ENCODE measurements around the gene NUDT11. TPM values are rescaled to one million over a fixed set of nuclear protein-coding genes. Genes with fewer than 3 reads are reported as not detected.

Gene NUDT11
- total and polyA plus RNA-seq, 10 of the 15 experiments (the other 5 are each of a cell fraction or from before 2014, with no cell fraction given) = 0.06 TPM; not detected in 9

DNA sequence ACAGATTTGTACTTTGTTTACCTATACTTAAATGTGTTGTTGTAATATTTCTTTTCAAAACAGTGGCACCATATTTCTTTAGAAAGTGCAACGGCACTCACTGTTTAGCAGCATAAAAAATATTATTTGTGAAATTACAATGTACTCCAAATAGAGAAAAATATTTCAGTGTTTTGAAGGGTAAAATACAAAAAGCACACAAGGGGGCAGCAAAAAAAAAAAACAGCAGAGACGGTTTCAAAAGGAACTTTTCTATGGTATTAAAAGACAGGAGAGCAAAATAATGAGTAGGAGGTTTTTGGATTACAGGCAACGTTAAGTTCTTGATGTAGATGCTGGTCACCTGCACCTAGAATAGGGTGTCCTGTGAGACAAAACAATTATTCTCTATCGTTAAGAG, 2.0 kb downstream of the NUDT11 start:
- ATAC-seq = no peak
- Histone ChIP-seq H2AFZ (ENCODE audit: control insufficient read depth, low read depth, low read length) (no peak overlapping the region), H3K4me2 (ENCODE audit: control insufficient read depth, insufficient read depth) (no peak overlapping the region), H3K27ac (ENCODE audit: control insufficient read depth, insufficient read depth) (no peak overlapping the region), H4K20me1 (ENCODE audit: control insufficient read depth, insufficient read depth) (no peaks in the 10 kb centered on the region), H3K79me2 (ENCODE audit: control insufficient read depth, insufficient read depth, low read length) (no peaks in the 10 kb centered on the region), H3K36me3 (ENCODE audit: control insufficient read depth in 2 of 2, insufficient read depth in 2 of 2, low read length in 1 of 2) (no peaks in the 10 kb centered on the region), H3K9me3 (replicated peaks; ENCODE audit: control insufficient read depth, insufficient read depth, low read length) (no peaks in the 10 kb centered on the region; the same call in 2 of the 3 replicates), H3K4me1 (ENCODE audit: control insufficient read depth, insufficient read depth, low read length) (no peaks in the 10 kb centered on the region), H3K9ac (ENCODE audit: control insufficient read depth, insufficient read depth, low read length) (no peak overlapping the region), H3K4me3 (no peak overlapping the region), H3K27me3 (replicated peaks in 1 of 2; ENCODE audit: control insufficient read depth in 2 of 2, insufficient read depth in 2 of 2, low read length in 1 of 2) (no peaks in the 10 kb centered on the region; a peak in 1 of 4 replicates)
- ChIA-PET POLR2A (no interaction called here), RAD21 (ENCODE audit: unreplicated experiment) (no interaction called here), SMC1A (ENCODE audit: uncharacterized antibody, unreplicated experiment) (no interaction called here), CTCF (no interaction called here)
- intact Hi-C loops (cut with micrococcal nuclease; ENCODE audit: unreplicated experiment) (no loop called here), in situ Hi-C loops (cut with MboI) (loop anchor here (25.0 kb wide), 1 partner anchor 743 kb away; no protein-coding TSS in a partner anchor)
- no TSS peak for BruUV-seq (replicated peaks)
- WGBS (ENCODE audit: insufficient coverage, insufficient replicate concordance, low lambda C conversion rate, missing lambda C conversion rate) = 24% methylated on average over 4 of the region's 4 CpGs
- no peak for DNase-seq (ENCODE audit: low read depth, low spot score)
- no peak for FAIRE-seq
- TF ChIP-seq, protein P1, sequence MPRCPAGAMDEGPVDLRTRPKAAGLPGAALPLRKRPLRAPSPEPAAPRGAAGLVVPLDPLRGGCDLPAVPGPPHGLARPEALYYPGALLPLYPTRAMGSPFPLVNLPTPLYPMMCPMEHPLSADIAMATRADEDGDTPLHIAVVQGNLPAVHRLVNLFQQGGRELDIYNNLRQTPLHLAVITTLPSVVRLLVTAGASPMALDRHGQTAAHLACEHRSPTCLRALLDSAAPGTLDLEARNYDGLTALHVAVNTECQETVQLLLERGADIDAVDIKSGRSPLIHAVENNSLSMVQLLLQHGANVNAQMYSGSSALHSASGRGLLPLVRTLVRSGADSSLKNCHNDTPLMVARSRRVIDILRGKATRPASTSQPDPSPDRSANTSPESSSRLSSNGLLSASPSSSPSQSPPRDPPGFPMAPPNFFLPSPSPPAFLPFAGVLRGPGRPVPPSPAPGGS (IDR thresholded peaks at IDR 0.05; ENCODE audit: borderline replicate concordance, insufficient read depth, low read depth, low read length, poor library complexity, severe bottlenecking) = no peak
- TF ChIP-seq, protein P2, sequence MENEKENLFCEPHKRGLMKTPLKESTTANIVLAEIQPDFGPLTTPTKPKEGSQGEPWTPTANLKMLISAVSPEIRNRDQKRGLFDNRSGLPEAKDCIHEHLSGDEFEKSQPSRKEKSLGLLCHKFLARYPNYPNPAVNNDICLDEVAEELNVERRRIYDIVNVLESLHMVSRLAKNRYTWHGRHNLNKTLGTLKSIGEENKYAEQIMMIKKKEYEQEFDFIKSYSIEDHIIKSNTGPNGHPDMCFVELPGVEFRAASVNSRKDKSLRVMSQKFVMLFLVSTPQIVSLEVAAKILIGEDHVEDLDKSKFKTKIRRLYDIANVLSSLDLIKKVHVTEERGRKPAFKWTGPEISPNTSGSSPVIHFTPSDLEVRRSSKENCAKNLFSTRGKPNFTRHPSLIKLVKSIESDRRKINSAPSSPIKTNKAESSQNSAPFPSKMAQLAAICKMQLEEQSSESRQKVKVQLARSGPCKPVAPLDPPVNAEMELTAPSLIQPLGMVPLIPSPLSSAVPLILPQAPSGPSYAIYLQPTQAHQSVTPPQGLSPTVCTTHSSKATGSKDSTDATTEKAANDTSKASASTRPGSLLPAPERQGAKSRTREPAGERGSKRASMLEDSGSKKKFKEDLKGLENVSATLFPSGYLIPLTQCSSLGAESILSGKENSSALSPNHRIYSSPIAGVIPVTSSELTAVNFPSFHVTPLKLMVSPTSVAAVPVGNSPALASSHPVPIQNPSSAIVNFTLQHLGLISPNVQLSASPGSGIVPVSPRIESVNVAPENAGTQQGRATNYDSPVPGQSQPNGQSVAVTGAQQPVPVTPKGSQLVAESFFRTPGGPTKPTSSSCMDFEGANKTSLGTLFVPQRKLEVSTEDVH (IDR thresholded peaks at IDR 0.05; ENCODE audit: low read depth, partially characterized antibody) = no peak
- TF ChIP-seq NR2C1 (IDR thresholded peaks at IDR 0.05) (no peak), ZNF207 (IDR thresholded peaks at IDR 0.05; ENCODE audit: borderline replicate concordance) (no peak), IRF4 (IDR thresholded peaks at IDR 0.05; ENCODE audit: low read depth, low read length) (no peak), IKZF2 (IDR thresholded peaks at IDR 0.05) (no peak), CBFB (IDR thresholded peaks at IDR 0.05; ENCODE audit: low read depth) (no peak), CBX3 (IDR thresholded peaks at IDR 0.05; ENCODE audit: borderline replicate concordance, low read depth) (no peak), SREBF2 (IDR thresholded peaks at IDR 0.05; ENCODE audit: low read length) (no peak), FOXM1 (IDR thresholded peaks at IDR 0.05; ENCODE audit: low read depth, low read length) (no peak), PML (IDR thresholded peaks at IDR 0.05; ENCODE audit: low read length) (no peak), ZNF24 (IDR thresholded peaks at IDR 0.05) (no peak), EZH2 (IDR thresholded peaks at IDR 0.05; ENCODE audit: borderline replicate concordance, control insufficient read depth, low read depth, low read length) (no peak), NFIC (IDR thresholded peaks at IDR 0.05; ENCODE audit: low read depth, low read length) (no peak), EED (IDR thresholded peaks at IDR 0.05; ENCODE audit: low read depth) (no peak), NFYA (IDR thresholded peaks at IDR 0.05; ENCODE audit: borderline replicate concordance, low read depth, low read length) (no peak), EGR1 (IDR thresholded peaks at IDR 0.05; ENCODE audit: borderline replicate concordance in 1 of 2, low read depth in 2 of 2, low read length in 2 of 2) (no peak)
- TF ChIP-seq, protein P3, sequence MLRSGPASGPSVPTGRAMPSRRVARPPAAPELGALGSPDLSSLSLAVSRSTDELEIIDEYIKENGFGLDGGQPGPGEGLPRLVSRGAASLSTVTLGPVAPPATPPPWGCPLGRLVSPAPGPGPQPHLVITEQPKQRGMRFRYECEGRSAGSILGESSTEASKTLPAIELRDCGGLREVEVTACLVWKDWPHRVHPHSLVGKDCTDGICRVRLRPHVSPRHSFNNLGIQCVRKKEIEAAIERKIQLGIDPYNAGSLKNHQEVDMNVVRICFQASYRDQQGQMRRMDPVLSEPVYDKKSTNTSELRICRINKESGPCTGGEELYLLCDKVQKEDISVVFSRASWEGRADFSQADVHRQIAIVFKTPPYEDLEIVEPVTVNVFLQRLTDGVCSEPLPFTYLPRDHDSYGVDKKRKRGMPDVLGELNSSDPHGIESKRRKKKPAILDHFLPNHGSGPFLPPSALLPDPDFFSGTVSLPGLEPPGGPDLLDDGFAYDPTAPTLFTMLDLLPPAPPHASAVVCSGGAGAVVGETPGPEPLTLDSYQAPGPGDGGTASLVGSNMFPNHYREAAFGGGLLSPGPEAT (IDR thresholded peaks at IDR 0.05; ENCODE audit: low read depth) = no peak
- TF ChIP-seq, protein P4, sequence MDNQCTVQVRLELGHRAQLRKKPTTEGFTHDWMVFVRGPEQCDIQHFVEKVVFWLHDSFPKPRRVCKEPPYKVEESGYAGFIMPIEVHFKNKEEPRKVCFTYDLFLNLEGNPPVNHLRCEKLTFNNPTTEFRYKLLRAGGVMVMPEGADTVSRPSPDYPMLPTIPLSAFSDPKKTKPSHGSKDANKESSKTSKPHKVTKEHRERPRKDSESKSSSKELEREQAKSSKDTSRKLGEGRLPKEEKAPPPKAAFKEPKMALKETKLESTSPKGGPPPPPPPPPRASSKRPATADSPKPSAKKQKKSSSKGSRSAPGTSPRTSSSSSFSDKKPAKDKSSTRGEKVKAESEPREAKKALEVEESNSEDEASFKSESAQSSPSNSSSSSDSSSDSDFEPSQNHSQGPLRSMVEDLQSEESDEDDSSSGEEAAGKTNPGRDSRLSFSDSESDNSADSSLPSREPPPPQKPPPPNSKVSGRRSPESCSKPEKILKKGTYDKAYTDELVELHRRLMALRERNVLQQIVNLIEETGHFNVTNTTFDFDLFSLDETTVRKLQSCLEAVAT (IDR thresholded peaks at IDR 0.05) = no peak
